HuH-7.5 (cell line): ENCODE data around the gene MARK2.
"Not testable (repeated sequence)": the region's sequence is repeated elsewhere in the genome, so short reads cannot be mapped to it uniquely, and the experiment has no call there.

Experiments used
- DNase-seq: peaks from one replicate; pipeline ENCODE4 v3.0.0; 2011; ENCODE audit warnings: low spot score

Gene MARK2

DNA sequence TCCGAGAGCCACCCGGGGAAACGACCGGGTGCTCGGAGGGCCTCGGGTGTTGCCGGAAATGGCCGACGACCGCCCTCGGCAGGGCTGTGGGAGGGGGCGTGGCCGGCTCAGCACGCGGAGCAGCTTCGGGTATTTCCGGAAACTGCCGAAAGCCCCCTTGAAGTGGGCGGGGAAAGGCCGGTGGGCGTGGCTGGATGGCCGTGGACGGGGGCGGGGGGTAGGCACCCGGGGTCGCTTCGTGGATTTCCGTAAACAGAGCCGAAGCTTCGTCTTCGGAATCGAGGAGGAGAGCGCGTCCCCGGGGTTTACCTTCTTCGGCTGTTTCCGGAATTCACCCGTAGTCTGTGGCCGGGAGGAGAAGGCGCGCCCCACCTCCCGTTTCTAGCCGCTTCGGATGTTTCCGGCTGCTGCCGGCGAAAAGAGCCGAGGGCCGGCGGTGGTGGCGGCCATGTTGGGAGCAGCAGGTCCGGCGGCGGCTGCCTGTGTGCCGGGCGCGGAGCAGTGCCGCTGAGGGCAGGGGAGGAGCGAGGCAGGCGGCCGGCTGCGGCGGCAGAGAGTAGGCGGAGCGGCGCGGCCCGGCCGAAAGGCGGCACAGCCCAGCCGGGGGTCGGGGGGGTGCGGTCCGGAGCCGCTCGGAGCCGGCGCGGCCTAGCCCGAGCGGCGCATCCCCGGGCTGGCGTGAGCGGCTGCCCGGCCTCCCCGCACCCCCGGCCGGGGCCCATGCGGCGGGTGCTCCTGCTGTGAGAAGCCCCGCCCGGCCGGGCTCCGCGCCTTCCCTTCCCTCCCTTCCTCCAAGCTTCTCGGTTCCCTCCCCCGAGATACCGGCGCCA lies at the start of gene MARK2:
MARK2 (plus strand) TSS at position 433 of the 830 bp plus-strand sequence; CDS start at position 830, 397 bp downstream.
- peak; percentile 75 for DNase-seq

DNA sequence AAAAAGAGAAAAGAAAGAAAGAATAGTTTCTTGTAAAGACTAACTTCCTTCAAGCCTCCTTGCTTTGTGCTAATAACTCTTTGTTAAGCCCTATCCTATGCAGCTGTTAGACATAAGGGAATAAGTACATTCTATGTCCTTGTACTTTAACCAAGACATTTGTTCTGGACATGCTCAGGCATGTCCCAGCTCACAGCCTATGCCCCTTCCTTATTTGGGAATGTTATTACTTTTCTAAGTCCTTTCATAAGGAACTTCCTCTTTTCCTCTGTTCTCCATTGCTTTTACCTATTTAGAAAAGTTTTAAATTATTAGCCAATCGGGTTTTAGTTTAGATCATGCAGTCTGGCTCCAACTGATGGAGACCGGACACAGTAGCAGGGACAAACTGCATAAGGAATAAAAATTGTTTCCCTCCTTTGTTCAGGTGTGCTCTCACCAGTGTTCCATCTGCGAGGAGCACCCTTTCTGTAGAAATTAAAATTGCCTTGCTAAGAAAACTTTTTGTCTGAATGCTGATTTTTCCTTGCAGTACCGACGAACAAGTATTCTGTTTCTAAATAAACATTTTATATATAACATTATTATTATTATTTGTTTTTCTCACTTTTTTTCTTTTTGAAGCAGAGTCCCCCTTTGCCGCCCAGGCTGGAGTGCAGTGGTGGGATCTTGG lies 47.3 kb upstream of the MARK2 start:
- DNase-seq: no peak

DNA sequence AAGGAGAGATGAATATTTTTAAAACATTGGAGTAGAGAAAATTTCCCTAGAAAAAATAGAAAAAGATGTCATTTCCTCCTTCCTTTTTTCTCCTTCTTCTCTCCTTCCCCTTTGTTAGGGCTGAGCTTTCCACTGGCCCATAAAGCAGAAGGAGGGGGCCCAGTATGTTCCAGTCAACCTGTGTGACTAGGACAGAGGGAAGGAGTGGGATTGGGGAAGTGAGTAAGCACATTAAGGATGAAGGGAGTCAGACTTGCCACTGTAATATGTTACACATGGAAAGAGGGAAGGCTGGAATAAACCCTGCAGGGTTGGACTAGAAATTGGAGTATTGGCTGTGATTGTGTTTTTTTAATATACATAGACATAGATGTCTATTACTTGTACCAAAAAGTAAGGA lies 45.7 kb upstream of the MARK2 start:
- no peak for DNase-seq

DNA sequence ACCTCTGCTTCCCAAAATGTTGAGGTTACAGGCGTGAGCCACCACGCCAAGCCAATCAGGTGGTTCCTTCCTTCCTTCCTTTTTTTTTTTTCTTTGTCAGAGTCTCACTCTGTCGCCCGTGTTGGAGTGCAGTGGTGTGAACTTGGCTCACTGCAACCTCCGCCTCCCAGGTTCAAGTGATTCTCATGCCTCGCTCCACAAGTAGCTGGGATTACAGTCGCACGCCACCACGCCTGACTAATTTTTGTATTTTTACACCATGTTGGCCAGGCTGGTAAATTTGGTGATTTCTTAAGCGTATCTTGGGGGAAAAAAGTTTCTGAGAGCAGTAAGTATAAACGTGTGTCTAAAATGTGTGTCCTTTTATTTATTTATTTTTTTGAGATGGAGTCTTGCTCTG lies 43.8 kb upstream of the MARK2 start:
- DNase-seq: no peak

DNA sequence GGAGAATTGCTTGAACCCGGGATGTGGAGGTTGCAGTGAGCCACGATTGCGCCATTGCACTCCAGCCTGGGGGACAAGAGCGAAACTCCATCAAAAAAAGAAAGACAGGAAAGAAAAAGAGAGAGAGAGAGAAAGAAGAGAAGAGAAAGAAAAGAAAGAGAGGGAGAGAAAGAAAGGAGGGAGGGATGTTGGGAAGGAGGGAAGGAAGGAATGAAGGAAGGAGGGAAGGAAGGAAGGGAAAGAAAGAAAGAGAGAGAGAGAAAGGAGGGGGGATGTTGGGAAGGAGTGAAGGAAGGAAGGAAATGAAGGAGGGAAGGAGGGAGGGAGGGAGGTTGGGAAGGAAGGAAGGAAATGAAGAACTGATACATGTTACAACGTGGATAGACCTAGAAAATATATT lies 38.0 kb upstream of the MARK2 start:
- DNase-seq: no peak

DNA sequence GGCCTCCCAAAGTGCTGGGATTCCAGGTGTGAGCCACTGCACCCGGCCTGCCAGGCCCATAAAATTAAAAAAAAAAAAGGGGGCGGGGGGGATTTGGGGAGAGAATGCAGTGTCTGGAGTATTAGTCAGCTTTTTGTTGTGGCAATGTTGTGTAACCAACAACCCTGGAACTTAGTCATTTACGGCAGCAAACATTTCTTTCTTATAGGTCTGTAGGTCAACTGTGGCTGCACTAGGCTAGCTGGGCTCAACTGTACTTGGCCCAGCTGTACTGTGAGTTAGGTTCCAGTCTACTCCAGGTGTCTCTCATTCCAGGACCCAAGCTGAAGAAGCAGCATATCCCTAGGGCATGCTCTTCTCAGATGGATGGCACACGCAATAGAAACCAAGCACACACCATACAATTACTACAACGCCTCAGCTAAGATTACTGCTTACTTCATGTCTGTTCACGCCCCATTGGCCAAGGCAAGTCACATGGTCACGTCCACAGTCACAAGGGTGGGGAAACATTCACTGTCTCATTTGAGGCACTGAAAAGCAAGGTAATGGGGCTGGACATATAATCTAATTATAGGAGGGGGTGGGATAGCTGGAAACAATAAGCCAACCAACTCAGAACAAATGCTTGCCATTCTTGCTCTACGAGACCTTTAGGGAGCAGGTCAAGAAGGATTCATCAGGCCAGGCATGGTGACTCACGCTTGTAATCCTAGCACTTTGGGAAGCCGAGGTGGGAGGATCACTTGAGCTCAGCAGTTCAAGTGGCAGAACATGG lies 36.1 kb upstream of the MARK2 start:
- no peak for DNase-seq

DNA sequence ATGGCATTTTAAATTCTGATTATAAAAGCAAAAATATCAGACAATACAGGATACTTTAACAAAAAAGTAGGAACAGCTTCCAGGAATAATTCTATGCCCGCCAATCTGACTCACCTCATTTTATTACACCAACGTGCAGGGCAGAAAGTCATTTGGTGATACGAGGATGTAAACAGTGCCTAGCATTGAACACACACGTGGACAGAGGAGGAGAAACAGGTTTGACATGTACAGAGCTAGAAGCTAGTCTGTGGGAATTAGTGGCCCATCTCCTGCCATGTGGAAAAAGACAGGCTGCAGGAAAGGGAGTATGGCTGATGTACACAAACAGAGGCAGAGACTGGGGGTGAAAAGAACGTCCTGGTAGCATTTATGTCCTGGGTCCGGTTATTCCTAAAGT lies 34.7 kb upstream of the MARK2 start:
- no peak for DNase-seq

DNA sequence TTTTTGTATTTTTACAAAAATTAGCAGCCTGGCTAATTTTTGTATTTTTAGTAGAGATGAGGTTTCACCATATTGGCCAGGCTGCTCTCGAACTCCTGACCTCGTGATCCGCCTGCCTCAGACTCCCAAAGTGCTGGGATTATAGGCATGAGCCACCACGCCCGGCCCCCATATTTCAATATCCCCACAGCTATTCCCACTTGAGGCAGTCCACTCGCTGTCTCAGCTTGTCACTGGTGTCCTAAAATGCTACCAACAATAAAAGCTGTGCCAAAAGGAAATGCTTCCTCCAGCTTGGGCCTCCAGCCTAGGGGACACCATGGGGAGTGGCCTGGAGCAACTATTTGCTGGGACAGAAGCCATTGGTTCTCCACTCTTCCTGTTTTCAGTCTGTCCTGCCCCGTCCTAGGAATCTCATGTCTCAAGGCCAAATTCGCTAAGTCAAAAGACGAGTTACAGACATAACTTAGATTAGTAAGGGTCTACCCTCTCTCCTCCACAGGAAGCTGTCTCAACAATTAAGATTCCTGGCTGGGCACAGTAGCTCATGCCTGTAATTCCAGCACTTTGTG lies 33.0 kb upstream of the MARK2 start:
- DNase-seq: no peak

DNA sequence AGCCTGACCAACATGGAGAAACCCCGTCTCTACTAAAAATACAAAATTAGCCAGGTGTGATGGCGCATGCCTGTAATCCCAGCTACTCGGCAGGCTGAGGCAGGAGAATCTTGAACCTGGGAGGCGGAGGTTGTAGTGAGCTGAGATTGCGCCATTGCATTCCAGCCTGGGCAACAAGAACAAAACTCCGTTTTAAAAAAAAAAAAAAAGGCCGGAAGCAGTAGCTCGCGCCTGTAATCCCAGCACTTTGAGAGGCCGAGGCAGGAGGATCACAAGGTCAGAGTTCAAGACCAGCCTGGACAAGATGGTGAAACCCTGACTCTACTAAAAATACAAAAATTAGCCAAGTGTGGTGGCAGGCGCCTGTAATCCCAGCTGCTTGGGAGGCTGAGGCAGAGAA lies 28.5 kb upstream of the MARK2 start:
- DNase-seq: not testable (repeated sequence)

DNA sequence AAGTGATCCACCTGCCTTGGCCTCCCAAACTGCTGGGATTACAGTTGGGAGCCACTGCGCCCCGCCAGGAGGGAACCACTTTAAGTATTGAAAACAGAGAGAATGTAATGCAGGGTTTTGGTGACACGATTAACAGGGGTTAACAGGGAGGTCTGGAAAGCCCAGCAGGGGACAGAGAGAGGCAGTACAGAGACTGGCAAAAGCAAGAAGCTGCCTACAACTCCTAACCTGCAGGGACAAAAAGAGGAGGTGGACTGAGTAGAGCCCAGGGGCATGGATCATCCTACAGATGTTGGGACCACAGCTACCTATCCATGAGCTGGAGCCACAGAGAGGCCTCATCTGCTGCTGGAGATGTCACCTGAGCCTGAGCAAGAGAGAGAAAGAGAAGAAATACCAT lies 27.4 kb upstream of the MARK2 start:
- no peak for DNase-seq

DNA sequence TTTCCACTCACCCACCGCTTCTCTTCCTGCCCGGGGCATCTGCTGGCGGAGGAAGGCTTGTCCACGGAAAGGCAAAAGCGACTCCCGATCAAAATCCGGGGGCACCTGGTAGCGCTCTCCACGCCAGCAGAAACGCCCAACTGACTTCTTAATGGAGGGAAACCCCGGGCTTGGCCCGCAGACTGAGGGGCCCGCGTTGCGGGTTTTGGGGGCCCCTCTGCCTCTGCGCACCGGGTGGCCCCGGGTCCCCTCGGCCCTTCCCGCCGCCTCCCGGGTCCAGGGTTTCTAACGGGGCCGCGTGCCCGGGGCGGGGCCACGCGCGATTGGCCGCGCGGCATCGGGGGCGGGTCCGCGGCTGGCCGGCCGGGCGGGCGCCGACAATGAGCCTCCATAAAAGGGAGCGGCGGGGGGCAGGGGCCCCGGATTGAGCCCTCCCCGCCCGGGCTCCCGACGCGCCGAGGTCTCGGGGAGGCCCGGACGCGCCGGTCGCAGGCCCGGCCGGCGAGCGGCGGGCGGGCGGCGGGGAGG lies 25.8 kb upstream of the MARK2 start, which contains the start of gene SPINDOC:
SPINDOC (plus strand) TSS at position 422 of the 528 bp plus-strand sequence. CDS start 231 bp downstream, outside the sequence.
- peak; percentile 89 for DNase-seq

DNA sequence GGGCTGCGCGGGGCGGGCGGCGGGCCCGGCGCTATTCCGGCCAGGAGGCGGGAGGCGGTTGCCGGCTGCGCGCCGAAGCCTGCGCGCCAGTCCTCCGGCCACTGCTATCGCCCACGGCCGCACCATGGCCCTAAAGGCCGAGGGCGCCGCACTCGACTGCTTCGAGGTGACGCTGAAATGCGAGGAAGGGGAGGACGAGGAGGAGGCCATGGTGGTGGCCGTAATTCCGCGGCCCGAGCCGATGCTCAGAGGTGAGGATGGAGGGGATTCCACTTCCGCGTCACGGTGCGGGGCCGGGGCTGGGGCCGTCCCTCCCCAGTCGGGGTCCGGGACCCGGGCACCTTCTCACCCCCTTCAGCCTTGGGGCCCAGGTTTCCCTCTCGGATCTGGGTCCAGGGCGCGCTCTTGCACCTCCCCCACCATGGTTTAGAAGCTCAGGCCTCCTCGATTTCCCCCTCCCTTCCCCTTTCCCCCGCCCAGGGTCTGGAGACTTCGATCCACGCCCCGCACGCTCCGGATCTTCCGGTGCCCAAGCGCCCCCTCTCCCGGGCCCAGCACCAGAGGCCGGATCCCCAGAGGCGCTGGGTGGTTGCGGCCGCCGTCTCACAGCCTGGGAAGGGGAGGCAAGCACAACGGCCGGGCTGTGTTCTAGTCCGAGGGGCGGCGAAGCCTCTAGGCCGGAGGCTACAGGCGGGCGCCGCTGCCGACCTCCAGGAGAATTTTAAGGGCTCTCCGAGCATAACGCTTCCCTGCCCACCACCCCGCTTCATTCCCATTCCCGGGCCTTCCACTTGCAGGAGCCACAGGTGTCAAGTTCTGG lies 25.1 kb upstream of the MARK2 start:
- peak; percentile 48 for DNase-seq

DNA sequence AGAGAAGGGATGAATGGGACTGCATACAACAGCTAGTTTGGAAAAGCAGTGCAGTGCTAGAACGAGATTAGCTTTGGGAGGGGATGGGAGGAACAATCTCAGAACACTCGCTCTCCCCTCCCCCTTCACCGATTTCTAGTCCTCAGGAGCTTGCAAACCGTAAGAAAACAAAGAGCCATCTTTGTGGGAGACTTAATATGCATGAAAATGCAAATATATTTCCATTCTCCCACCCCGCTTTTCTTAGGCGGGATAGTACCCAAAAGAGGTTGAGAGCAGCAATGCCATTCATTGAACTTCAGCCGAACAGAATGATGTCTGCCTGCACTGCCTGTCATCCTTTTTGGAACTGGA lies 24.6 kb upstream of the MARK2 start:
- peak; percentile 41 for DNase-seq

DNA sequence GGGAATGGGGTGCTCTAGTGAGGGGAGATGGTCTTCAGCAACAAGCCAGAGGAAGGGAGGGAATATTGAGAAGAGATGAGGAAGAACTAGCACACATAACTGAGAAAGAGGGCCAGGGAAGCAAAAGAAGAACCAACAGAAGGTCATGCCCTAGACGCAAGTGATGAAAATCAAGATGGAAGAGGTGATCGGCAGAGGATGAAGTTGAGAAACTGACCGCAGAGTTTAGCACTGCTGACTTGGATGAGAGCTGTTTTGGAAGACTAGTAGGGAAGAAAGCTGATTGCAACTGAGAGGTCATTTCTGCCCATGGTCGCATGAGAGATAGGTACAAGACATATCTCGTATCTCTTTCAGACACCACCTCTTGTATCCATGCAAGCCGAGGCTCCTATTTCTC lies 22.7 kb upstream of the MARK2 start:
- no peak for DNase-seq

DNA sequence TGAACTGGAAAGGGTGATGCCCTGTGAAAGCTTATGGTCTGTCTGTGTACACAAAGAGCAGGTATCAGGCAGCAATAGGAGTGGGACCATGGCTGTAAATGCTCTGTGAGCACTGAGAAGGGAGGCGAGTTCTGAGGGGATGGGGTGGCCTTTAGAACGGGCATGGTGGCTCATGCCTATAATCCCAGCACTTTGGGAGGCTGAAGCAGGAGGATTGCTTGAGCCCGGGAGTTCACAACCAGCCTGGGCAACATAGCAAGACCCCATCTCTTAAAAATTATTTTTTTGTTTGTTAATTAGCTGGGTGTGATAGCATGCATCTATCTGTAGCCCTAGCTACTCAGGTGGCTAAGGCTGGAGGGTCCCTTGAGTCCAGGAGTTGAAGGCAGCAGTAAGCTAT lies 22.2 kb upstream of the MARK2 start:
- no peak for DNase-seq

DNA sequence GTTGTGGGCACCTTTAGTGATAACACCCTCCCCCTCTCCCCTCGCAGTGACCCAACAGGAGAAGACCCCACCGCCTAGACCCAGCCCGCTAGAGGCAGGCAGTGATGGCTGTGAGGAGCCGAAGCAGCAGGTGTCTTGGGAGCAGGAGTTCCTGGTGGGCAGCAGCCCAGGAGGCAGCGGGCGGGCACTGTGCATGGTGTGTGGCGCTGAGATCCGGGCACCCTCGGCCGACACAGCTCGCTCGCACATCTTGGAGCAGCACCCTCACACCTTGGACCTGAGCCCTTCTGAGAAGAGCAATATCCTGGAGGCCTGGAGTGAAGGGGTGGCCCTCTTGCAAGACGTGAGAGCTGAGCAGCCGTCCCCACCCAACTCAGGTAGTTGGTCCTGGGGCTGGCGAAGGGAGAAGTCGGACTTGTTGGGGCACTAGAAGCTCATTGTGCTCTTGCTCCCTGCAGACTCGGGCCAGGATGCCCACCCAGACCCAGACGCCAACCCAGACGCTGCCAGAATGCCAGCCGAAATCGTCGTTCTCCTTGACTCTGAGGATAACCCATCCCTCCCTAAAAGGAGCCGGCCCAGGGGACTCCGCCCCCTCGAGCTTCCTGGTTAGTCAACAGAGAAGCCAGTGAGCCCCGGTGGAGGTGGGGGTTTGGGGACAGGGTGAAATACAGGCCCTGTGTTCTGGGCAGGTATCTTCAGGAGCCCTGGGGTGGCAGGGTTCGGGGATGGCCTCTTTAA lies 21.0 kb upstream of the MARK2 start:
- no peak for DNase-seq

DNA sequence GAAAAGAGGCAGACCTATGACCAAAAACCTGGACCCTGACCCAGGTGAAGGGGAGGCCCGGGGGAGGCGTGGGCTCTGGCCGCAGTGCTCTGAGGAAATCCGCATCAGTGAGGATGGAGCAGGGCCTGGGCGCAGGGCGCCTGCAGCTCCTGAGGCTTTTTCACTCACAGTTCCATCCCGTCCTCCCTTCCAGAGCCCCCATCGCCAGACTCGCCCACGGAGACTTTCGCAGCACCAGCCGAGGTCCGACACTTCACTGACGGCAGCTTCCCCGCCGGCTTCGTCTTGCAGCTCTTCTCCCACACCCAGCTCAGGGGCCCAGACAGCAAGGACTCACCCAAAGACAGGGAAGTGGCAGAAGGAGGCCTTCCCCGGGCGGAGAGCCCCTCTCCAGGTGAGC lies 20.3 kb upstream of the MARK2 start:
- DNase-seq: no peak

DNA sequence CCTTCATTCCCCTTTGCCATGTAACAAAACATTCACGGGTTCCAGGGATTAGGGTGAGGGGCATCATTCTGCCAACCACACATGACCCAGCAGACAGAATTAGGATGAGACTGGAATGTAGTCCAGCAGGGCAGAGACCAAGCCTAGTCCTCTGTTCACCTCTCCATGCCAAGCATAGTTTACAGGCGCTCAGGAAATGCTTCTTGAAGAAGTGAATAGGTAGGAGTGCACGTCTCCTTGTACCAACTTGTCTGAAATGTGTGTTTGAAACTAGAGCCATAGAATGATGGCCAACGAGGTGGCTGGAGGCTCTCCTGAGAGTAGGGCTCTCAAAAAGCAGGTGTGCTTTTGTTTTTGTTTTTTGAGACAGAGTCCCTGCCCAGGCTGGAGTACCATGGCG lies 17.5 kb upstream of the MARK2 start:
- DNase-seq: no peak

DNA sequence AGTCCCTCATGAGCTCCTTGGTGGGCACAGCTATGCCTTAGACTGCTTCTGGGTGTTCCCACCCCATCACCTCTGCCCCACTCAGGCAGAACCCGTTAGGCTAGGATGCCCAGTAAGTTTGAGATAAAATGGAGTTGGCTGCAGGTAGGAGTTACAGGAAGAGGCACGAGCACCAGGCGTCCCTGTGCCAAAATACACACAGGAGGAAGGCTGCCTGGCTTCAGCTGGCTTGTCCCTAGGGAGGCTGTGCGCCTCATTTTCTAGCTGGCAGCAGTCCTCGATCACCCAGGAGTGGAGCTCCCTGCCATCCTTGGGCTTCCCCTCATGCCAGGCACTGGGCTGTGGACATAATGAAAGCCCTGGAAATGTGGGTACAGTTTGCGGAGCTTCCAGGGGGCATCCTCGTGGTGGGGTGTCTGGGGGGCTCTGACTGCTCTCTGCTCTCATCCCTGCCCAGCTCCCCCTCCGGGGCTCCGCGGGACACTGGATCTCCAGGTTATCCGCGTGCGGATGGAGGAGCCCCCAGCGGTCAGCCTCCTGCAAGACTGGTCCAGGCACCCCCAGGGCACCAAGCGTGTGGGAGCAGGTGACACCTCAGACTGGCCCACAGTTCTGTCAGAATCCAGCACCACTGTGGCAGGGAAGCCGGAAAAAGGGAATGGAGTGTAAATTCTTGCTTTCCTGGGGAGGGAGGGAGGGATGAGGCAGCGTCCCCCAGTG lies 12.3 kb upstream of the MARK2 start:
- no peak for DNase-seq
